Stimulated activated effector memory CD8-positive, alpha-beta T cell treated with anti-CD3 and anti-CD28 coated beads, Interleukin-12 subunit alpha, Interleukin-12 subunit beta, amount 100 ng/mL, for 72 hours (primary cell): Measurements from ENCODE around the gene EPHB1.

Source experiments
- ATAC-seq: fragments of 150-1000 bp; cut with Tn5 transposase; 2 replicates; pipeline ENCODE4 v1.10.0; 2021
- DNase-seq, 2 donors: peaks; one replicate each; pipeline ENCODE4 v3.0.0; 2021 to 2022; ENCODE audit warnings: low spot score in 2 of 2
- H3K27ac Mint-ChIP-seq: one replicate; pipeline ENCODE4 v1.8.0; 2022; ENCODE audit warnings: mild to moderate bottlenecking, mixed read lengths
- H3K36me3 Mint-ChIP-seq: one replicate; pipeline ENCODE4 v1.8.0; 2022; ENCODE audit warnings: mild to moderate bottlenecking, mixed read lengths
- H3K4me1 Mint-ChIP-seq: one replicate; pipeline ENCODE4 v1.8.0; 2022; ENCODE audit warnings: mixed read lengths
- H3K4me3 Mint-ChIP-seq: one replicate; pipeline ENCODE4 v1.8.0; 2022; ENCODE audit warnings: mild to moderate bottlenecking, mixed read lengths
- H3K9me3 Mint-ChIP-seq: one replicate; pipeline ENCODE4 v1.8.0; 2022; ENCODE audit warnings: mixed read lengths

Gene EPHB1

GRCh38 chr3:134908271-134908670 lies 113.2 kb downstream of the EPHB1 start:
- Mint-ChIP-seq H3K27ac (no peak overlapping the region), H3K4me3 (no peak overlapping the region), H3K36me3 (peaks cover 7% of the 10 kb centered on the region), H3K4me1 (peaks cover 21% of the 10 kb centered on the region), H3K9me3 (peaks cover 3% of the 10 kb centered on the region)
- ATAC-seq: no peak
- DNase-seq: no peak

GRCh38 chr3:134910026-134910425 lies 115.0 kb downstream of the EPHB1 start:
- peaks cover 10% of the 10 kb centered on the region for H3K4me1 Mint-ChIP-seq
- no peak for ATAC-seq

GRCh38 chr3:134911586-134912548 lies 116.8 kb downstream of the EPHB1 start:
- Mint-ChIP-seq H3K9me3 (no peaks in the 10 kb centered on the region), H3K36me3 (no peaks in the 10 kb centered on the region), H3K4me1 (no peaks in the 10 kb centered on the region), H3K4me3 (no peak overlapping the region), H3K27ac (no peak overlapping the region)
- DNase-seq (no peak), ATAC-seq (no peak)

More at GRCh38 chr3:134910026-134910425, 115.0 kb downstream of the EPHB1 start:
- Mint-ChIP-seq H3K4me3 (no peak overlapping the region), H3K36me3 (no peaks in the 10 kb centered on the region), H3K27ac (no peak overlapping the region), H3K9me3 (peaks cover 3% of the 10 kb centered on the region)
- no peak for DNase-seq

GRCh38 chr3:134916276-134916961 lies 121.4 kb downstream of the EPHB1 start:
- peaks cover 3% of the 10 kb centered on the region for H3K9me3 Mint-ChIP-seq
- ATAC-seq: no peak

GRCh38 chr3:134917631-134918030 lies 122.6 kb downstream of the EPHB1 start:
- Mint-ChIP-seq H3K27ac (no peak overlapping the region), H3K4me1 (no peaks in the 10 kb centered on the region), H3K36me3 (no peaks in the 10 kb centered on the region), H3K4me3 (no peak overlapping the region), H3K9me3 (peaks cover 3% of the 10 kb centered on the region)
- no peak for ATAC-seq
- DNase-seq: no peak

More at GRCh38 chr3:134916276-134916961, 121.4 kb downstream of the EPHB1 start:
- DNase-seq: no peak
- H3K4me1 Mint-ChIP-seq: no peaks in the 10 kb centered on the region
- H3K4me3 Mint-ChIP-seq: no peak overlapping the region
- no peaks in the 10 kb centered on the region for H3K36me3 Mint-ChIP-seq
- H3K27ac Mint-ChIP-seq: no peak overlapping the region

- no peak for DNase-seq
- no peaks in the 10 kb centered on the region for H3K36me3 Mint-ChIP-seq
- no peak for ATAC-seq
- H3K9me3 Mint-ChIP-seq: peaks cover 3% of the 10 kb centered on the region
- H3K4me1 Mint-ChIP-seq: no peaks in the 10 kb centered on the region
- no peak overlapping the region for H3K4me3 Mint-ChIP-seq
- no peak overlapping the region for H3K27ac Mint-ChIP-seq
Observed at GRCh38 chr3:134918441-134918840, 123.4 kb downstream of the EPHB1 start.

- no peak for ATAC-seq
- DNase-seq: no peak
- Mint-ChIP-seq H3K4me3 (no peak overlapping the region), H3K9me3 (peaks cover 11% of the 10 kb centered on the region), H3K36me3 (no peaks in the 10 kb centered on the region), H3K4me1 (no peaks in the 10 kb centered on the region), H3K27ac (no peak overlapping the region)
Observed at GRCh38 chr3:134922101-134922500, 127.0 kb downstream of the EPHB1 start.

GRCh38 chr3:134922866-134923265 lies 127.8 kb downstream of the EPHB1 start:
- Mint-ChIP-seq H3K4me1 (no peaks in the 10 kb centered on the region), H3K27ac (no peak overlapping the region), H3K9me3 (peaks cover 11% of the 10 kb centered on the region), H3K36me3 (no peaks in the 10 kb centered on the region), H3K4me3 (no peak overlapping the region)
- ATAC-seq (no peak), DNase-seq (no peak)

GRCh38 chr3:134923286-134923685 lies 128.2 kb downstream of the EPHB1 start:
- H3K9me3 Mint-ChIP-seq: peaks cover 13% of the 10 kb centered on the region
- no peak for DNase-seq
- no peak for ATAC-seq
- H3K4me3 Mint-ChIP-seq: no peak overlapping the region
- no peak overlapping the region for H3K27ac Mint-ChIP-seq
- no peaks in the 10 kb centered on the region for H3K4me1 Mint-ChIP-seq
- H3K36me3 Mint-ChIP-seq: no peaks in the 10 kb centered on the region

- no peaks in the 10 kb centered on the region for H3K4me1 Mint-ChIP-seq
- ATAC-seq (no peak), DNase-seq (no peak)
- H3K9me3 Mint-ChIP-seq: peaks cover 10% of the 10 kb centered on the region
- H3K36me3 Mint-ChIP-seq: no peaks in the 10 kb centered on the region
- no peak overlapping the region for H3K27ac Mint-ChIP-seq
- no peak overlapping the region for H3K4me3 Mint-ChIP-seq
Observed at GRCh38 chr3:134927599-134927998, 132.5 kb downstream of the EPHB1 start.

- H3K4me1 Mint-ChIP-seq: no peaks in the 10 kb centered on the region
- H3K9me3 Mint-ChIP-seq: peaks cover 10% of the 10 kb centered on the region
- DNase-seq (no peak), ATAC-seq (no peak)
- no peak overlapping the region for H3K4me3 Mint-ChIP-seq
- H3K36me3 Mint-ChIP-seq: no peaks in the 10 kb centered on the region
- no peak overlapping the region for H3K27ac Mint-ChIP-seq
Observed at GRCh38 chr3:134928392-134928791, 133.3 kb downstream of the EPHB1 start.

- Mint-ChIP-seq H3K4me3 (no peak overlapping the region), H3K4me1 (no peaks in the 10 kb centered on the region), H3K36me3 (no peaks in the 10 kb centered on the region), H3K27ac (no peak overlapping the region), H3K9me3 (peaks cover 10% of the 10 kb centered on the region)
- no peak for DNase-seq
- ATAC-seq: no peak
Observed at GRCh38 chr3:134928819-134929218, 133.8 kb downstream of the EPHB1 start.

GRCh38 chr3:134929976-134930375 lies 134.9 kb downstream of the EPHB1 start:
- Mint-ChIP-seq H3K36me3 (no peaks in the 10 kb centered on the region), H3K4me1 (no peaks in the 10 kb centered on the region), H3K9me3 (peaks cover 9% of the 10 kb centered on the region), H3K27ac (no peak overlapping the region), H3K4me3 (no peak overlapping the region)
- DNase-seq: no peak
- ATAC-seq: peak; percentile 61

GRCh38 chr3:134931045-134931785 lies 136.2 kb downstream of the EPHB1 start:
- Mint-ChIP-seq H3K27ac (no peak overlapping the region), H3K4me3 (no peak overlapping the region), H3K36me3 (no peaks in the 10 kb centered on the region), H3K9me3 (peaks cover 6% of the 10 kb centered on the region), H3K4me1 (no peaks in the 10 kb centered on the region)
- DNase-seq (no peak), ATAC-seq (no peak)

- DNase-seq (no peak), ATAC-seq (no peak)
- Mint-ChIP-seq H3K27ac (no peak overlapping the region), H3K36me3 (no peaks in the 10 kb centered on the region), H3K9me3 (peaks cover 2% of the 10 kb centered on the region), H3K4me1 (no peaks in the 10 kb centered on the region), H3K4me3 (no peak overlapping the region)
Observed at GRCh38 chr3:134932035-134932434, 137.0 kb downstream of the EPHB1 start.
